UCSD-AML1 (cell line): ENCODE data around the gene OR1F1.
"Not testable (repeated sequence)": the region's sequence is repeated elsewhere in the genome, so short reads cannot be mapped to it uniquely, and the experiment has no call there.

Experiments used
- DNase-seq: peaks from one replicate; lab custom pipeline; 2025; ENCODE audit not compliant: unreplicated experiment; lab: John Stamatoyannopoulos, UW

Gene OR1F1

GRCh38 chr16:3197694-3198333, 9.8 kb downstream of the OR1F1 start:
- DNase-seq = not testable (repeated sequence)

- no peak for DNase-seq
Observed at GRCh38 chr16:3198334-3199072, 10.5 kb downstream of the OR1F1 start.

GRCh38 chr16:3202903-3203539, 15.0 kb downstream of the OR1F1 start:
- DNase-seq = no peak

- DNase-seq = not testable (repeated sequence)
Observed at GRCh38 chr16:3205939-3206338, 17.9 kb downstream of the OR1F1 start.

GRCh38 chr16:3207086-3207953, 19.3 kb downstream of the OR1F1 start:
- no peak for DNase-seq

- DNase-seq = no peak
Observed at GRCh38 chr16:3212006-3212405, 24.0 kb downstream of the OR1F1 start.

- no peak for DNase-seq
Observed at GRCh38 chr16:3212567-3212966, 24.6 kb downstream of the OR1F1 start.

GRCh38 chr16:3214904-3215600, 27.0 kb downstream of the OR1F1 start:
- DNase-seq = no peak

- no peak for DNase-seq
Observed at GRCh38 chr16:3215601-3216262, 27.7 kb downstream of the OR1F1 start.

- DNase-seq = no peak
Observed at GRCh38 chr16:3216263-3216640, 28.2 kb downstream of the OR1F1 start.

GRCh38 chr16:3220839-3221238, 32.8 kb downstream of the OR1F1 start:
- no peak for DNase-seq

- no peak for DNase-seq
Observed at GRCh38 chr16:3223913-3224515, 36.0 kb downstream of the OR1F1 start.

GRCh38 chr16:3234543-3234856, 46.5 kb downstream of the OR1F1 start:
- no peak for DNase-seq

GRCh38 chr16:3234857-3235561, 47.0 kb downstream of the OR1F1 start, which contains the start of gene ZNF200:
TSS of gene ZNF200 (minus strand) at chr16:3235158. CDS start at chr16:3233755, 1,403 bp downstream.
- peak; percentile 93 for DNase-seq

- peak; percentile 78 for DNase-seq
Observed at GRCh38 chr16:3235856-3236669, 48.1 kb downstream of the OR1F1 start.

GRCh38 chr16:3241761-3242160, 53.8 kb downstream of the OR1F1 start:
- no peak for DNase-seq

- no peak for DNase-seq
Observed at GRCh38 chr16:3242709-3243108, 54.7 kb downstream of the OR1F1 start.

GRCh38 chr16:3243882-3244281, 55.9 kb downstream of the OR1F1 start:
- DNase-seq = no peak
